ENCODE results near the gene TMEM209.
"Not testable (repeated sequence)": the region's sequence is repeated elsewhere in the genome, so short reads cannot be mapped to it uniquely, and the experiment has no call there.

TMEM209 gene

DNA sequence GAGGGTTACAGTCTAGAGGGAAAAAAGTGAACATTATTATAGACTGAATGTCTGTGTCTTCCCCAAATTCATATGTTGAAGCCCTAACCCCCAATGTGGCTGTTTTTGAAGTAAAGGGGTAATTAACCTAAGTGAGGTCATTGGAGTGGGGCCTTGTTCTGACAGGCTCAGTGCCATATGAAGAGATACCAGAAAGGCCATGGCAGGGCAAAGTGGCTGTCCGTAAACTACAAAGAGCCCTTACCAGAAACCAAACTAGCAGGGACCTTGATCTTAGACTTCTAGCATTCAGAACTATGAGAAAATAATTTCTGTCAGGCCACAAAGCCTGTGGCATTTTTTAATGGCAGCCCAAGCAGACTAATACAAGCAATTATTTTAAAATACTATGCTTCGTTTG, 8.7 kb downstream of the TMEM209 start:
- peaks cover 13% of the 10 kb centered on the region for H3K4me1 Mint-ChIP-seq
- ATAC-seq: no peak
- no peaks in the 10 kb centered on the region for H3K9me3 Mint-ChIP-seq
- no peak for DNase-seq
- no peaks in the 10 kb centered on the region for H3K27me3 Mint-ChIP-seq
- H3K4me3 Mint-ChIP-seq: no peak overlapping the region
- H3K27ac Mint-ChIP-seq: no peak overlapping the region

DNA sequence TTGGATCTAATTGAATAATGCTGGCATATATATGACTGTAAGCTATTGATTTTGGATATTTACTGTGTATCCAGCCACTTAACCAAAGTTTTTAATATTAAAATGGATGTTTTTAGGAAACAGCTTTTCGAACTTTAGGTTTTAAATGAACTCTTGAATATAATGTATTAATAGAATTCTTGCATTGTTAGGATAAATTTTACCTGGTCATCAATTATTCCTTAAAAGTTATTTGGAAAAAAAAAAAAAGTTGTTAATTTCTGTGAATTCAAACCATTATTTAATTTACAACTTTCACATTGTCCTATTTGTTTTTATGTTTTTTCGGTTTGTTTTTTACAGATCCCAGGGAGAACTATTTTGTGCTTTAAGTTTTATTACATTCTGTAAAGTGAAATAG, 9.8 kb downstream of the TMEM209 start:
- Mint-ChIP-seq H3K4me3 (no peak overlapping the region), H3K27me3 (no peaks in the 10 kb centered on the region), H3K4me1 (peaks cover 8% of the 10 kb centered on the region), H3K27ac (no peak overlapping the region), H3K9me3 (no peaks in the 10 kb centered on the region)
- ATAC-seq (no peak), DNase-seq (no peak)

DNA sequence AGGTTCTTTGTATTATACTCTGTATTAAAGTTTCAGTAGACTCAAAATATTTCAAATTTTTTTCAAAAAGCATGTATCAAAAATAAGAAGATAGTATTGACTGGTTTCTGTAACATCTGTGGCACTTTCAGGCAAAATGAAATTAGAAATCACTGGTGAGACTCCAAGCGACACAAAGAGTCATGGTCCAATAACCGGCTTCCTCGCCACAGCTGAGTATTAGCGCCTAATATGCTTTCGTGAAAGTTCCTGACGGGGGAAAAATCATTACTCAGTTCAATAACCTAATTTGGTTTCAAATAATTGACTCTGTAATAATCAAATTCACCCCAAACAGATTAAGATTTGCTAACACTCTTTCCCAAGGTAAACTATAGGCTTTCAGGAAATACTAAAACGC, 13.4 kb downstream of the TMEM209 start:
- Mint-ChIP-seq H3K9me3 (no peaks in the 10 kb centered on the region), H3K27ac (no peak overlapping the region), H3K4me1 (peaks cover 5% of the 10 kb centered on the region), H3K27me3 (no peaks in the 10 kb centered on the region), H3K4me3 (no peak overlapping the region)
- DNase-seq (no peak), ATAC-seq (no peak)

DNA sequence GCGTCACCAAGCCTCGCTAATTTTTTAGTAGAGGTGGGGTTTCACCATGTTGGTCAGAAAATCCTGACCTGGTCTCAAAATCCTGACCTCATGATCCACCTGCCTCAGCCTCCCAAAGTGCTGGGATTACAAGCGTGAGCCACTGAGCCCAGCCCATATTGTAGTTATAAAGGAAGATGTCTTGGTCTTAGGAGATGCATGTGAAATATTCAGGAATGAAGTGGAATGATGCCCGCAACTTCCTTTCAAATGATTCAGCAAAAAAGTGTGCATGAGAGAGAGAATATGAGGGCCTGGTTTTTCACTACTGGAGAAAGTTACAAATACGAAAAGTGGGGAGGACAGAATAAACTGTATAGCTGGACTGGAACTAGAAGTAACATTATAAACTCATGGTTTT, 15.9 kb downstream of the TMEM209 start:
- Mint-ChIP-seq H3K4me1 (peaks cover 5% of the 10 kb centered on the region), H3K27ac (no peak overlapping the region), H3K9me3 (no peaks in the 10 kb centered on the region), H3K4me3 (no peak overlapping the region), H3K27me3 (no peaks in the 10 kb centered on the region)
- DNase-seq (no peak), ATAC-seq (no peak)

DNA sequence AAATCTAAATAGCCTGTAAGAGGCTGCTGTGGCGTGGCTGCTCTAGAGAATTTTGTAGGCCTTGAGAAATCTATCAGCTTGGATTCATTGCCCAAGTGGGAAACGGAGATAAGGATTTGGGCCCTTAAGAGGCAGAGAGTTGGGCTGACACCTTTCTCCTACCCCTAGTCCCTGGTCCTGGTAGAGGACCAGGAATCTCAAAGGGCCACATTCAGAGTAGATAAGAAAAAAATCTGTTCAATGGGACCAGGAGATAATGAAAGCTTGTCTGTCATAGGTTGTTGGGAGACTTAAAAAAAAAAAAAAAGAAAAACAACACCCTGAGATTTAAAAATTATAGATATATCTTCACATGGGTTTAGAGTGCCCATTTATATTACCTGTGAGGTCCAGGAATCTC, 17.8 kb downstream of the TMEM209 start:
- Mint-ChIP-seq H3K27me3 (no peaks in the 10 kb centered on the region), H3K4me3 (no peak overlapping the region), H3K27ac (no peak overlapping the region), H3K4me1 (peaks cover 11% of the 10 kb centered on the region), H3K9me3 (no peaks in the 10 kb centered on the region)
- ATAC-seq: no peak
- DNase-seq: no peak

DNA sequence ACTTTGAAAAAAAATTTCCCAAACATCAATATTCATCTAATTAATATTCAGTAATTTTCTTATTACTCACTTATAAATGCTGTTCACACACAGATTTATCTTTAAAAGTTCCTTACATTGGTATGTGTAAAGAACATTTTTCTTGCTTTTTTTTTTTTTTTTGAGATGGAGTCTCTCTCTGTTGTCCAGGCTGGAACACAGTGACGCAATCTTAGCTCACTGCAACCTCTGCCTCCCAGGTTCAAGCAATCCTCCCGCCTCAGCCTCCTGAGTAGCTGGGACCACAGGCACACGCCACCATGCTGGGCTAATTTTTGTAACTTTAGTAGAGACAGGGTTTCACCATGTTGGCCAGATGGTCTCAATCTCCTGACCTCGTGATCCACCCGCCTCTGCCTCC, 20.9 kb downstream of the TMEM209 start:
- H3K27me3 Mint-ChIP-seq, ATAC-seq, H3K9me3 Mint-ChIP-seq, DNase-seq, H3K4me3 Mint-ChIP-seq, H3K27ac Mint-ChIP-seq: not testable (repeated sequence)
- H3K4me1 Mint-ChIP-seq: peaks cover 23% of the 10 kb centered on the region

DNA sequence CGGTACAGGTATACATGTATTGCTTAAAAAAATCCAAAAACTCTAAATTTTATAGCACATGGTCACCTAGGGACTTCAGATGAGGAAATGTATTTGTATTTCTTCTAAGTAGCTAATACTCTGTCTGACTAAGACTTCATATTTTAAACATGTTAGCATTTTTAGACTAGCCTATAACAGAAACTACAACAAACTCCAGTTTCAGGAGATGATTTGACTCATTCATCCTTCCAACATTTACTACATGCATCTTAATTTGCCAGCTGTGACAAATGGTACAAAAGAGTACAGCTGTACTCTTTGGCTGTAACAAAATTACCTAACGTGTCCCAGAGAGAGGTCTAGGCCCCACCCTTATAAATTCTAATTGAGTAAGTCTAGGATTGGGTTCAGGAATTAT, 22.2 kb downstream of the TMEM209 start:
- DNase-seq: no peak
- H3K27me3 Mint-ChIP-seq: no peaks in the 10 kb centered on the region
- H3K27ac Mint-ChIP-seq: peak overlapping the region in 1 of 2 donors; percentile 33
- H3K9me3 Mint-ChIP-seq: no peaks in the 10 kb centered on the region
- peaks cover 22% of the 10 kb centered on the region for H3K4me1 Mint-ChIP-seq
- ATAC-seq: peak; percentile 55
- no peak overlapping the region for H3K4me3 Mint-ChIP-seq

DNA sequence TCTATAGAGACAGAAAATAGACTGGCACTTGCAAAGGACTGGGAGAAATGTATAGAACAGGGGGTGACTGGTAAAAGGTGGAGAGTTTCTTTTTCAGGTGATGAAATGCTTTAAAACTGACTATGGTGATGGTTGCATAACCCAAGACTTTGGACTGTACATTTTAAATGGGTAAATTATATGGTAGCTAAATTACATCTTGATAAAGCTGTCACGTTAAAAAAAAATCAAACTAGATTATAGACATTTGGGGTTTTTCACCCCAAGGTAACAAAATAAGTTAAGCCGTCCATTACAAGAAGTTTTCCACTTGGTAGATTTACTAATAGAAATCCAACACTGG, 24.0 kb downstream of the TMEM209 start:
- Mint-ChIP-seq H3K27me3 (no peaks in the 10 kb centered on the region), H3K4me3 (no peak overlapping the region), H3K27ac (peak overlapping the region in 1 of 2 donors; percentile 57), H3K9me3 (no peaks in the 10 kb centered on the region), H3K4me1 (peaks cover 17% of the 10 kb centered on the region)
- DNase-seq (no peak), ATAC-seq (no peak)

DNA sequence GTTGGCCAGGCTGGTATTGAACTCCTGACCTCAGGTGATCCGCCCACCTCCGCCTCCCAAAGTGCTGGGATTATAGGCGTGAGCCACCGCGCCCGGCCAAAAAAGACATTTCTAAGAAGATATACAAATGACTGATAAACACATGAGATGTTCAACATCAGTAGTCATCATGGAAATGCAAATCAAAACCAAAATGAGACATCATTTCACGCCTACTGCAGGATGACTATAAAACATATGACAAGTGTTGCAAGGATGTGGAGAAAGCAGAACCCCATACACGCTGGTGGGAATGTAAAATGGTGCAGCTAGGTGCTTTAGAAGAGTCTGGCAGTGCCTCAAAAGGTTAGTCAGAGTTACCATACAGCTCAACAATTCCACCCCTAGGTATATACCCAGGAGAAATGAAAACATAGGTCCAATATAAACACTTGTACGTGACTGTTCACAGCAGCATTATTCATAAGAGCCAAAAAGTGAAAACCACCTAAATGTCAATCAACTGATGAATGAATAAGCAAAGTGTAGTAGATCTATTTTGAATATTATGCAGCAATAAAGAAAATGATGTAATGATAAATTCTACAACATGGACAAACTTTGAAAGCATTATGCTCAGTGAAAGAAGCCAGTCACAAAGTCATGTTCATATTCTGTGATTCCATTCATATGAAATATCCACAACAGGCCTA, 24.5 kb downstream of the TMEM209 start:
- Mint-ChIP-seq H3K4me3 (no peak overlapping the region), H3K27ac (peak overlapping the region; percentile 66 to 91), H3K9me3 (no peaks in the 10 kb centered on the region), H3K4me1 (peaks cover 17% of the 10 kb centered on the region), H3K27me3 (no peaks in the 10 kb centered on the region)
- ATAC-seq (peak; percentile 98), DNase-seq (peak in 1 of 2 donors; percentile 47)

DNA sequence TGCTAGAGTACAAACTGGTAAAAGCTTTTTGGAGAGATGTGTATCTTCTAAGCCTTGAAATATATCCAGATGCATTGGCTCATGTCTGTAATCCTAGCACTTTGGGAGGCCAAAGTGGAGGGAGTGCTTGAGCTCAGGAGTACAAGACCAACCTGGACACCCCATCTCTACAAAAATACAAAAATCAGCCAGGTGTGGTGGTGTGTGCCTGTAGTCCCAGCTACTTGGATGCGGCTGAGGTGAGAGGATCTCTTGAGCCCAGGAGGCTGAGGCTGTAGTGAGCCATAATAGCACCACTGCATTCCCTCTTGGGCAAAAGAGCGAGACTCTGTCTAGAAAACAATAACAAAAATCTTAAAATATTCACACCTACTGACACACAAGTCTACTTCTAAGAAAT, 25.6 kb downstream of the TMEM209 start:
- DNase-seq (no peak), ATAC-seq (no peak)
- peaks cover 17% of the 10 kb centered on the region for H3K4me1 Mint-ChIP-seq
- no peak overlapping the region for H3K4me3 Mint-ChIP-seq
- no peaks in the 10 kb centered on the region for H3K9me3 Mint-ChIP-seq
- H3K27me3 Mint-ChIP-seq: no peaks in the 10 kb centered on the region
- H3K27ac Mint-ChIP-seq: no peak overlapping the region

DNA sequence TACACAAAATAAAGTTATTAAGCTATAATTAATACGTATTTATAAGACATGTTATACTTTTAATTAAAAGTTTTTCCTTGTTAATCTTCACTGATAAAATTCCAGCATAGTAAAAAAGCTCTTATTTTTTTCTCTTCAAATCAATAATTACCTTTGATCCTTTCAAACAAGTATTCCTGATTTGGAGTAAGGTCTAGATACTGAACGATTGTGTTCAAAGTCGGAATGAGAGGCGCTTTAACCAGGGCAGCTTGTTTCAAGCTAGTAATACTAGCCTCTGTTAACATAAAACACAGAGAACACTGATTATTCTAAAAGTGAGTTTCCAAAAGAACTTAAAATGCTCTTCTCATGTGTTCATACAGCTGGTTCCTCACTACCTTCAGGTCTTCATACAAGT, 27.0 kb downstream of the TMEM209 start:
- Mint-ChIP-seq H3K4me3 (no peak overlapping the region), H3K27me3 (no peaks in the 10 kb centered on the region), H3K9me3 (no peaks in the 10 kb centered on the region), H3K4me1 (peaks cover 13% of the 10 kb centered on the region), H3K27ac (no peak overlapping the region)
- DNase-seq (no peak), ATAC-seq (no peak)

DNA sequence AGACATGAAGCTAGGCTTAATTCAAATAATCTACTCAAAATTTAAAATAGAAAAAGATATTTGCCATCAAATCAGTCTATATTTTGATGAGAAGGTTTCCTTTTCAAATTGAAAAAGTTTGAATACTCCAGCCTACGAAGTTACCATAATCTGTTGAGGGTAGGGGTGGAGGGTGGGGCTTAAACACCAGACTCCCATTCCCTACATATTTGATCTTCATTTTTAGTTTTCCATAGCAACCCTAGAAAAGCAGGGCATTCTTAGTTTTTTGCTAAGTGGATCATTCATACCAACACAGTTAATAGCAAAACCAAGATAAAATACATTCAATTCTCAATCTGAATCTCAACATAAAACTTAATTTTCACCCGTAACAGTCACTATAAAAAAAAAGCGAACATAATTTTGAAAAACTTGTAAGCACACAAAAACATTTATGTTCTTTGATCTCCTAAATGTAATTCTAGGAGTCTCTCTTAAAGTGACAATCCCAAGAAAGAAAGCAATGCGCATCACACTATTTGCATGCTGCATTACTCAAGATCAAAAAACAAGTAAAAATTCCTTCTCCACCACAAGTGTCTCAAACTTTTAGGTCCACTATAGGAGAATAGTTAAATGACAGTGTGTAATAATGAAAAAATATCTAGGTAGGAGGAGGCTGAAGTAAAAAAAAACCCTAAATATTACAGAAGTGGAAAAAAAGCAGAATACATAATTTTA, 30.8 kb downstream of the TMEM209 start:
- no peak for ATAC-seq
- Mint-ChIP-seq H3K4me1 (no peaks in the 10 kb centered on the region), H3K4me3 (no peak overlapping the region), H3K9me3 (no peaks in the 10 kb centered on the region), H3K27me3 (no peaks in the 10 kb centered on the region), H3K27ac (peak overlapping the region in 1 of 2 donors; percentile 58)
- no peak for DNase-seq

DNA sequence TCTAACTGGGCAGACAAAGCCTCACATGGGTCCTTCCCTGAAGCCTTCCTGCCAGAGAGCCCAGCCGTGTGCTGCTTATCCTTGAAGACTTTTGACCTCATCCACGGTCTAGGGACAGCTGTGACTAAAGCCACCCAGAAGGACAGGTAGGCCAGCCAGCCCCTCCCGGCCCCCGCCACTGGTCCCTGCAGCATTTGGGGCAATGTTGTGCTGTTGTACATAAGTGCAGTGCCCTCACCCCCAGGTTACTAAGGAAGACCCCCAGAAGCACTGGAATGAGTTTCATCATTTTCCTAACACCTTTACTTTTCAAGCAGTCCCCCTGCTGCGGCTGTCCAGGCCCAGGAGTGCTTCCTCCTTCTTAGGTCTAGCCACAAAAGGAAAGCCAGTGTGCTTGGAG, 43.0 kb downstream of the TMEM209 start:
- Mint-ChIP-seq H3K27me3 (no peaks in the 10 kb centered on the region), H3K9me3 (peaks cover 0 to 11% of the 10 kb centered on the region in 2 donors), H3K4me3 (no peak overlapping the region), H3K4me1 (no peaks in the 10 kb centered on the region), H3K27ac (no peak overlapping the region)
- ATAC-seq: no peak
- DNase-seq: no peak

DNA sequence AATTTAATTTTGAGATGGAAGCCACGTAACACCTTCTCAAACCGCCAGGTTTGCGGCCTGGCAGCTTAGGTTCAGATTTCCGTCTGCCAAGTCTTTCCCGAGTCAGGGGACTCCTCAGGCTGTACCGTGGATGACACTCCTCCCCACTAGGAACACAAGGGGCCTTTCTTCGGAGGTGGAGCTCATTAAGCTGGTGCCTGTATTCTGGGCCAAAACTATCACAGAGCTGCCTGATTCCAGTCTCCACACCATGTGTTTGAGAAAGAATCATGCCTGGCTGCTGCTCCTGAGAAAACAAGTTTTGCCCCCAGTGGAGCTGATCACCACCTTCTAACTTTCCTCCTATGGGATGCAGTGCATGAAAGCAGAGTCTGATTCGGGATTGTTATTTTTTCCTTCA, 44.8 kb downstream of the TMEM209 start:
- H3K4me3 Mint-ChIP-seq: no peak overlapping the region
- peak overlapping the region; percentile 14 to 27 for H3K27ac Mint-ChIP-seq
- H3K27me3 Mint-ChIP-seq: peaks cover 4% of the 10 kb centered on the region
- H3K9me3 Mint-ChIP-seq: peaks cover 0 to 13% of the 10 kb centered on the region in 2 donors
- DNase-seq (no peak), ATAC-seq (no peak)
- no peaks in the 10 kb centered on the region for H3K4me1 Mint-ChIP-seq

DNA sequence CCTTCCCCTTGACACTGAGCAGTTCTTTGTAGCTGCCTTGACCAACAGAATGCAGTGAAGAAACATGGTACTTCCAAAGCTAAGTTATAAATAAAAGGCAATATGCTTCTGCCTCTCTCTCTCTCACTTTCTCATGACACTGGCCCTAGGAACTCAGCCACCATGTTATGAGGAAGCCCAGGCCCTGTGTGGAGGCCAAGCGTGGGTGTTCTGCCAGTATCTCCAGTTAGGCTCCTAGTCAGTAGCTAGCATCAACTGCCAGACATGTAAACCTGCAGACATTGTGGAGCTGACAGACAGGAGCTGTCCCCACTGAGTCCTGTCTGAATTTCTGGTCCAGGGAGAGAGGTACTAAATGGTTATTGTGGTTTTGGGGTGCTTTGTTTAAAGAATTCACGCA, 45.2 kb downstream of the TMEM209 start:
- H3K4me1 Mint-ChIP-seq: no peaks in the 10 kb centered on the region
- no peak for DNase-seq
- H3K9me3 Mint-ChIP-seq: peaks cover 0 to 13% of the 10 kb centered on the region in 2 donors
- H3K4me3 Mint-ChIP-seq: no peak overlapping the region
- peak overlapping the region in 1 of 2 donors; percentile 27 for H3K27ac Mint-ChIP-seq
- no peak for ATAC-seq
- H3K27me3 Mint-ChIP-seq: peaks cover 7% of the 10 kb centered on the region

DNA sequence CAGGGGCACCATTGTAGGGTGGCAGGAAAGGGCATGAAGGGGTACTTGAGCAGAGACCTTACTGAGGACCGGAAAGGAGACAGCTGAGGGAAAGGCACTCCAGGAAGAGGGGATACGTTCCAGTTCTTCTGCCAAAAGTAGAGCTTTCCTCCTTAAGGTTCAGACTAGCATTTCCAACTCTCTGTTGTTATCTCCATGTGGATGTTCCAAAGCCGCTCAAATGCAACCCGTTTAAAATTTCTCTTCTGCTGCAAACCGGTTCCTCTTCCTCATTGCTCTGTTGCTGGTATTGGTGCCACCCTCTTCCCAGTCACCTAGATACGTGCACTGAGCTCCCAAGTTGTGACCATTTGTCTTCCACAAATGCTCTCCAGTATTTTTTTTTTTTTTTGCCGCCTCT, 47.5 kb downstream of the TMEM209 start:
- Mint-ChIP-seq H3K27me3 (peaks cover 7% of the 10 kb centered on the region), H3K9me3 (peaks cover 0 to 13% of the 10 kb centered on the region in 2 donors), H3K4me1 (no peaks in the 10 kb centered on the region), H3K4me3 (no peak overlapping the region), H3K27ac (no peak overlapping the region)
- ATAC-seq (no peak), DNase-seq (no peak)

DNA sequence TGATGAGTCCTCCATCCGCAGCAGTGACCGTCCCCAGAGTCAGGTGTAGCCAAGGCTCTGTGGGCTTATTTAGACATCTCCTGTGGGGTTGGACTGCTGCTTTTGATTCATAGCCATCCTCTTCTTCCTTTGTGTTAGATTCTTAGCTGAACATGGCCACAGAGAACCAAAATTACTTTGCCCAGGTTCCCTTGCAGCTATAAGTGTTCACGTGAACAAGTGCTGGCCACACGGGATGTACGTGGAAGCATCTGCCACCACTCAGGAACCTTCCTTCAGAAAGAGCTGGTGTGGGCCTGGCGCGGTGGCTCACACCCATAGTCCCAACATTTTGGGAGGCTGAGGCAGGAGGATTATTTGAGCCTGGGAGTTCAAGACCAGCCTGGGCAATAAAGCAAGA, 49.1 kb downstream of the TMEM209 start:
- Mint-ChIP-seq H3K4me1 (no peaks in the 10 kb centered on the region), H3K27ac (no peak overlapping the region), H3K27me3 (peaks cover 7% of the 10 kb centered on the region), H3K4me3 (no peak overlapping the region), H3K9me3 (peaks cover 0 to 13% of the 10 kb centered on the region in 2 donors)
- no peak for ATAC-seq
- DNase-seq: no peak

All from stimulated activated naive CD8-positive, alpha-beta T cell treated with anti-CD3 and anti-CD28 coated beads, Interleukin-15, amount 100 ng/mL, for 72 hours (primary cell).